Stimulated activated naive CD8-positive, alpha-beta T cell treated with anti-CD3 and anti-CD28 coated beads, Interleukin-15, Interleukin-2, amounts not matched to agents 100 ng/mL and 50 ng/mL, for 24 hours (primary cell): ENCODE results near the gene FAM149B1.

Source experiments
- H3K27ac Mint-ChIP-seq: one replicate; pipeline ENCODE4 v1.8.0; 2021; ENCODE audit warnings: mild to moderate bottlenecking, mixed read lengths
- H3K27me3 Mint-ChIP-seq: one replicate; pipeline ENCODE4 v1.8.0; 2021; ENCODE audit warnings: mixed read lengths
- H3K36me3 Mint-ChIP-seq: one replicate; pipeline ENCODE4 v1.8.0; 2021; ENCODE audit warnings: low read depth, mixed read lengths
- H3K4me1 Mint-ChIP-seq: one replicate; pipeline ENCODE4 v1.8.0; 2021; ENCODE audit warnings: low read depth, mixed read lengths
- H3K4me3 Mint-ChIP-seq: one replicate; pipeline ENCODE4 v1.8.0; 2021; ENCODE audit warnings: mild to moderate bottlenecking, mixed read lengths
- H3K9me3 Mint-ChIP-seq: one replicate; pipeline ENCODE4 v1.8.0; 2021; ENCODE audit warnings: mixed read lengths

Gene FAM149B1

DNA sequence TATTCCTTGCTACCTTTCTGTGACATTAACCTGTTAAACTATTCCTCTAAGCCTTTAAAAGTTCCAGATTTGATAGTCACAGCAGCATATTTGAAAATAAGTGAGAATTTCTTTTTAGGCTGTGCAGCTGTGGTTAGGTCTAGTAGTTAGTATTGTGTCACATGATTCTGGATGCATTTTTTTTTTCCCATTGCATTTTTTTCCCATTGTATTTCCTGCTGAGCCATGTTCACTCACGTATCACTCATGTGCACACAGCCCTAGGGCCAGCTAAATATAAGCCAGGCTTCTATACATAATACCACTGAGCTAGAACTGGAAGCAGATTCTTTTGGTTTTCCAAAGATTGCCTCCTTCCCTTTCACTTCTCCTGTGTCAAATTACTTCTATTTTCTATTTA lies 41.8 kb downstream of the FAM149B1 start:
- no peak overlapping the region for H3K4me3 Mint-ChIP-seq
- no peaks in the 10 kb centered on the region for H3K4me1 Mint-ChIP-seq
- H3K27me3 Mint-ChIP-seq, result no peaks in the 10 kb centered on the region
- H3K27ac Mint-ChIP-seq, result no peak overlapping the region
- peaks cover 32% of the 10 kb centered on the region for H3K36me3 Mint-ChIP-seq
- peaks cover 5% of the 10 kb centered on the region for H3K9me3 Mint-ChIP-seq

DNA sequence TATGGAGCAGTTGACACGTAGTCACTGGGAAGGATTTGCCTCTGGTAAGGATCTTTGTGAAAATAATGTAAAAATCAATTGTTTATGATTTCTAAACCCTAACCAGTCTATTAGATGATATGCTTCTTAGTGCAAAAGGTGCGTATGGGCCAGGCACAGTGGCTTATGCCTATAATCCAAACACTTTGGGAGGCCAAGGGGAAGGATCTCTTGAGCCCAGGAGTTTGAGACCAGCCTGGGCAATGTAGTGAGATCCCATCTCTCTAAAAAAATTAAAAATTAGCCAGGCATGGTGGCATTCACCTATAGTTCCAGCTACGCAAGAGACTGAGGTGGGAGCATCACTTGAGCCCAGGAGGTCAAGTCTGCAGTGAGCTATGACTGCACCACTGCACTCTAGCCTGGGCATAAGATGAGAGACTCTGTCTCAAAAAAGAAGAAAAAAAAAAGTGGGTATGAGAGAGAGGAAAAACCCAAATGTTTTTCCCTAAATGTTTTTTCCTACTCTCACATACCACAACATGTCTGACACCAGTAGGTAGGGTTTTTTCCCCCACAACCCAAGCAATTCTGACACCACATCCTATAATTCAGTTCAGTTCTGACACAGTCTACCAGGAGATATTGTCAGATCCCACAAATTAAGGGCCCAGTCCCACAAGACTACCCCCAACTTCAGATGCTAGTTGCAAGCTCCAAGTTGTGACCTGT lies 42.6 kb downstream of the FAM149B1 start:
- Mint-ChIP-seq H3K36me3 (peaks cover 34% of the 10 kb centered on the region), H3K4me1 (no peaks in the 10 kb centered on the region), H3K27me3 (no peaks in the 10 kb centered on the region), H3K27ac (no peak overlapping the region), H3K4me3 (no peak overlapping the region), H3K9me3 (peaks cover 5% of the 10 kb centered on the region)

DNA sequence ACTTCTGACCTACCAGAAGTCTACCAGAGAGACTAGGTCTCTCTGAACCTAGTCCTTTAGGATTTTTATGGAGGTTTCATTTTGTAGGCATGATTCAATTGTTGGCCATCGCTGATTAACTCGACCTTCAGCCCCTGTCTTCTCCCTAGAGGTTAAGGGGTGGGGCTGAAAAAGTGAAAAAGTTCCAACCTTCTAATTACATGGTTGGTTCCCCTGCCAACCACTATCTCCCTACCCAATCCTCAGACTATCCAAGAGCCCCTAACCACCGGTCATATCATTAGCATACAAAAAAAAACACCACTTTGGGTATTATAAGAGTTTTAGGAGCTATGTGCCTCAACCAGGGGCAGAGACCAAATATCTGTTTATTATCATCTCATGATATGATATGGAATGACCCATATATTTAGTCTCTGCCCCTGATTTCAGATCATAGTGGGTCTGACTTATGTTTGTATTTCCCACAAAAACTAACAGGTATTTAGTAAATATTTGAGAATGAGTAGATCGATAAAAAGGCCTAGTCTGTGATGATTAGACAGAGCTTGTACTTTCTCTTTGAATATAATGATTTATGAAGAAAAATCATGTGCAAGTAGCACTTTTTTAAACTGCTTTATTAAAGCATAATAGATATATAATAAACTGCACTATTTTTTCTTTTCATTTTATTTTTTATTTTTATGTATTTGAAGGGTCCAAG lies 43.3 kb downstream of the FAM149B1 start:
- Mint-ChIP-seq H3K4me1 (no peaks in the 10 kb centered on the region), H3K27ac (no peak overlapping the region), H3K36me3 (peaks cover 35% of the 10 kb centered on the region), H3K27me3 (no peaks in the 10 kb centered on the region), H3K4me3 (no peak overlapping the region), H3K9me3 (no peaks in the 10 kb centered on the region)

DNA sequence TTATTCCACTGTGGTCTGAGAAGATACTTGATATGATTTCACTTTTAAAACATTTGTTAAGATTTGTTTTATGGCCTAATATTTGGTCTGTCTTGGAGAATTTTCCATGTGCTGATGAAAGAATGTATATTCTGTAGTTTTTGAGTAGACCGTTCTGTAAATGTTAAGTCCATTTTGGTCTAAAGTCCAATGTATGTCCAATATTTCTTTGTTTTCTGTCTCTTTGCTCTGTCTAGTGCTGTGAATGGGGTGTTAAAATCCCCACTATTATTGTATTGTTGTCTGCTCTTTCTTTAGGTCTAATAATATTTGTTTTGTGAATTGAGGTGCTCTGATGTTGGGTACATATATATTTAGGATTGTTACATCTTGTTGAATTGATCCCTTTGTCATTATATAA lies 47.8 kb downstream of the FAM149B1 start:
- Mint-ChIP-seq H3K9me3 (no peaks in the 10 kb centered on the region), H3K27me3 (no peaks in the 10 kb centered on the region), H3K4me3 (no peak overlapping the region), H3K36me3 (peaks cover 43% of the 10 kb centered on the region), H3K27ac (no peak overlapping the region), H3K4me1 (no peaks in the 10 kb centered on the region)

DNA sequence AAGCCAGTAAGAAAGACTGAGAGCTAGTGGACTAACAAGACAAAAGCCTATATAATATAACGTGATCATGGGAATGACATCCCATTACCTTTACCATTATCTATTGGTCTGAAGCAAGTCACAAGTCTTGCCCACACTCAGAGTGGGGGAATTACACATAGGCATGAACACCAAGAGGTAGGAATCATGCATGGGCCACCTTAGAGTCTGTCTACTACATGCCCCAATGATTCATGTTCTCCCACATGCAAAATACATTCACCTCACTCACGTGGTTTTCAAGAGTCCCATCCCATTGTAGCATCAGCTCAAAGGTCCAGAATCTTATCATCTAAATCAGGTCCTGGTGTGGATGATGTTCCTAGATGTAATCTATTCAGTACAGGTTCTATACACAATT lies 49.7 kb downstream of the FAM149B1 start:
- no peaks in the 10 kb centered on the region for H3K9me3 Mint-ChIP-seq
- no peaks in the 10 kb centered on the region for H3K27me3 Mint-ChIP-seq
- no peak overlapping the region for H3K4me3 Mint-ChIP-seq
- peaks cover 44% of the 10 kb centered on the region for H3K36me3 Mint-ChIP-seq
- H3K27ac Mint-ChIP-seq, result no peak overlapping the region
- H3K4me1 Mint-ChIP-seq, result no peaks in the 10 kb centered on the region

DNA sequence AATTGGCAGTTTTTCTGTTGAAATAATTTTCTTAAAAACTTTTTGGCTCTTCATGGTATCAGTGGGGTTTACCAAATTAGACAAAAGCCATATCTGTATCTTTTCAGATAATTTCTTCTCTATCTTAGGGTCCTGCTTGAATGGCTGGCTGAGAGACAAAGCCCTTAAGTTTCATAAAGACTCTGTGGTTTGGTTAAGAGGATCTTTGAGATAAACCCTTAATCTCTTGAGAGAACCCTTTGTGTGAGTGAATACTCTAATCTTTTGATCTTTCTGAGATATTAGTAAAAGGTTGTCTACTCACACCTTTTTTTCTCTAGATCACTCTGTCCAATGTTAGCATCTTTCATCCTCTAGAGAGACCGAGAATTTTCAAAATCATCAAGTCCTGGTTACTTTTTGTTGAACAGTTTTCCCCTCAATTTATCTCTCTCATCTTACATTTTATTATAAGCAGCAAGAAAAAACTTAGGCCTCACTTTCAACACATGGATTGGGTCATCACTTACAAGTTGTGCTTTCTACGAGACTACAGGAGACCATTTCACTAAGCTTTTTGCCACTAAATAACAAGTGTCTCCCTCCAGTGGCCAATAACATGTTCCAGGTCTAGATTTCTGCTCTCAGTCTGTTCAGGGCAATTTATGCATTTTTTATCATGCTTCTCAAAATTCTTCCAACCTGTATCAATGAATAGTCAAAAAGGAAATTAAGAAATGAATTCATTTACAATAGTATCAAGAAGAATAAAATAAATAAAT lies 50.7 kb downstream of the FAM149B1 start:
- H3K27ac Mint-ChIP-seq, result no peak overlapping the region

DNA sequence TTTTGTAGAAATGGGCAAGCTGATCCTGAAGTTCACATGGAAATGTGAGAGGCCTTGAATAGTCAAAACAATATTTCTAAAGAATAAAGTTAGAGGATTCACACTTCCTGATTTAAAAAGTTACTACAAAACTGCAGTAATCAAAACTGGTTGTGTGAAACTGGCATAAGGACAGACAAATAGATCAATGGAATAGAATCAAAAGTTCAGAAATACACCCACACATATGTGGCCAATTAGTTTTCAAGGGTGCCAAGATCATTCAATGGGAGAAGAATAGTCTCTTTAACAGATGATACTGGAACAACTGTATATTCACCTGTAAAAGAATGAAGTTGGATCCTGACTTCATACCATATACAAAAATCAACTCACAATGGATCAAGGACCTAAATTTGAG lies 51.5 kb downstream of the FAM149B1 start:
- Mint-ChIP-seq H3K9me3 (no peaks in the 10 kb centered on the region), H3K36me3 (peaks cover 28% of the 10 kb centered on the region), H3K4me1 (no peaks in the 10 kb centered on the region), H3K4me3 (no peak overlapping the region), H3K27ac (no peak overlapping the region), H3K27me3 (no peaks in the 10 kb centered on the region)

More for the DNA sequence above, 50.7 kb downstream of the FAM149B1 start:
- Mint-ChIP-seq H3K9me3 (no peaks in the 10 kb centered on the region), H3K4me1 (no peaks in the 10 kb centered on the region), H3K4me3 (no peak overlapping the region), H3K27me3 (no peaks in the 10 kb centered on the region), H3K36me3 (peaks cover 35% of the 10 kb centered on the region)

DNA sequence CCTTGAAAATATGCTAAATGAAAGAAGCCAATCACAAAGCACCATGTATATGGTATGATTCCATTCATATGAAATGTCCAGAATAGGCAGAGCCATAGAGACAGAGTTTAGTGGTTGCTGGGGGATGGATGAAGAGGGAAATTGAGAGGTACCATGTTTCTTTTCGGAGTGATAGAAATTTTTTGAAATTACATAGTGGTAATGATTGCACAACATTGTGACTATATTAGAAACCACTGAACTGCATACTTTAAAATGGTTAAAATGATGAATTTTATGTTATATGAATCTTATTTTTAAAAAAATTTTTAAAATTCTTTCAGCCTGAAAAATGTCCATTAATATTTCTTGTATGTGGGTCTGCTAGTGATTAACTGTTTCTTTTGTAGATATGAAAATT lies 53.1 kb downstream of the FAM149B1 start:
- H3K27me3 Mint-ChIP-seq, result no peaks in the 10 kb centered on the region
- no peaks in the 10 kb centered on the region for H3K9me3 Mint-ChIP-seq
- no peak overlapping the region for H3K4me3 Mint-ChIP-seq
- no peak overlapping the region for H3K27ac Mint-ChIP-seq
- H3K4me1 Mint-ChIP-seq, result no peaks in the 10 kb centered on the region
- peaks cover 18% of the 10 kb centered on the region for H3K36me3 Mint-ChIP-seq

DNA sequence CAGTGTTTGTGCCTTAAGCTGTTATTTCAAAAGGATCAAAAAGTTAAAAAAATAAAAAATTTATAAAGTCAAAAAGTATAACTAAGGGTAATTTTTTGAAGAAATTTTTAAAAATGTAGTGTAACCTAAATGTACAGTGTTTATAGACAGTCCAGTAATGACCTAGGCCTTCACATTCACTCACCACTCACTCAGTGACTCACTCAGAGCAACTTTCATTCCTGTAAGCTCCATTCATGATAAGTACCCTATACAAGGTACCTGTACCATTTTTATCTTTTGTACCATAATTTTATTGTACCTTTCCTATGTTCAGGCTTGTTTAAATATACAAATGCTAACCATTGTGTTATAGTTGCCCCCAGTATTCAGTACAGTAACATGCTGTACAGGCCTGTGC lies 57.6 kb downstream of the FAM149B1 start:
- Mint-ChIP-seq H3K4me1 (no peaks in the 10 kb centered on the region), H3K27me3 (no peaks in the 10 kb centered on the region), H3K4me3 (no peak overlapping the region), H3K27ac (no peak overlapping the region), H3K9me3 (no peaks in the 10 kb centered on the region), H3K36me3 (peaks cover 9% of the 10 kb centered on the region)

DNA sequence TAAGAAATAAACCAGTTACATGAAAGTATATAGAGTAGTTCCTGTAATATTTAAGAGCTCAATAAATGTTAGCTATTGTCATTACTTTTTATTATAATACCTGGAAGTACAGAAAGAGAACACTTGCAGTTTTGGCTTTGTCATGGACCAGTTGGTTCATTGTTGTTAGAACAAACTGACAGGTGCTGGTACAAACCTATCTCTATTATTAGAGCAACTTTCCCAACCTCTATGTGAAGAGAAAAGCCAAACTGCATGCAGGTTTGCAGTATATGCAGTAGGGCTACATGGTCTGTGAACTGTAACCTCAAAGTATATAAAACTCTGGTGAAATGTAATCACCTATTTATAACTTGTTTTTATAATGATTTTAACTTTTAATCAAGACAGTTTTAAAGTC lies 58.7 kb downstream of the FAM149B1 start:
- no peaks in the 10 kb centered on the region for H3K9me3 Mint-ChIP-seq
- no peak overlapping the region for H3K4me3 Mint-ChIP-seq
- H3K4me1 Mint-ChIP-seq, result no peaks in the 10 kb centered on the region
- peaks cover 13% of the 10 kb centered on the region for H3K36me3 Mint-ChIP-seq
- H3K27ac Mint-ChIP-seq, result no peak overlapping the region
- H3K27me3 Mint-ChIP-seq, result no peaks in the 10 kb centered on the region

DNA sequence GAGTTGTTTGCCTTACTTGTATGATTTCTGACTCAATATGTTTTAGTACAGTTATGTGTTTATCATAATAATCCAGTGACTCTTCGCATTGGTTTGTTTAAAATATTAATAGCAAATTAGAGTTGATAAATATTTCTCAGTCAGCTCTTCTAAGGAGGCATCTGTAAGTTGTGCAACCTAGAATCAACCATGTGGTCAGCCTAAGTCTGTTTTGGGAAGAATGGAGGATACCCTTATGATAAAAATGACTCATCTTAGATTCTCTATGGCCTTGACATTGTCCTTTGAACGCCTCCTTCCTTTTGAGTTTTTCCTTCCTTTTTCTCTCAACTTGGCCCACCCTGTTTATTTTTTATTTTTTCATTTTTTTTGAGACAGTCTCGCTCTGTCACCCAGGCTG lies 60.3 kb downstream of the FAM149B1 start:
- Mint-ChIP-seq H3K4me3 (no peak overlapping the region), H3K9me3 (no peaks in the 10 kb centered on the region), H3K4me1 (no peaks in the 10 kb centered on the region), H3K27ac (no peak overlapping the region), H3K27me3 (no peaks in the 10 kb centered on the region), H3K36me3 (peaks cover 18% of the 10 kb centered on the region)

DNA sequence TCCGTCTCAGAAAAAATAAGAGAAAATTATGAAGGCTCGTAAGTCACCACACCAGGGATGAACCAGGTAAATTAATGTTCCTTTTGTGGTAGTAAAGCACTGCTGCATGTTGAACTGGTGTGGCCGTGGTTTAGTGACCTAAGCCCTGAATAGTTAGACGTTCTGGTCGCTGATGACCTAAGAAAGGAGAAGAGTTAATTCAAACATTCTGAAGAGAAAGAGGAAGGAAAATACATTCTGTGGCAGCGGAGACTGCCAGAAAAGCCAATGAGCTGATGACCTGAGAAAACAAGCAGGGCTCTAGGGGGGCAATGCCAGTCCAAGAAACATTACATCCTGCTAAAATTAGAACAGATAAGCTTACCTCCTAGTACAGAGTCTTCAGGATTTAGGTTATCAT lies 61.6 kb downstream of the FAM149B1 start:
- H3K36me3 Mint-ChIP-seq, result peaks cover 28% of the 10 kb centered on the region
- no peaks in the 10 kb centered on the region for H3K27me3 Mint-ChIP-seq
- H3K4me1 Mint-ChIP-seq, result no peaks in the 10 kb centered on the region
- no peak overlapping the region for H3K27ac Mint-ChIP-seq
- no peaks in the 10 kb centered on the region for H3K9me3 Mint-ChIP-seq
- H3K4me3 Mint-ChIP-seq, result no peak overlapping the region

DNA sequence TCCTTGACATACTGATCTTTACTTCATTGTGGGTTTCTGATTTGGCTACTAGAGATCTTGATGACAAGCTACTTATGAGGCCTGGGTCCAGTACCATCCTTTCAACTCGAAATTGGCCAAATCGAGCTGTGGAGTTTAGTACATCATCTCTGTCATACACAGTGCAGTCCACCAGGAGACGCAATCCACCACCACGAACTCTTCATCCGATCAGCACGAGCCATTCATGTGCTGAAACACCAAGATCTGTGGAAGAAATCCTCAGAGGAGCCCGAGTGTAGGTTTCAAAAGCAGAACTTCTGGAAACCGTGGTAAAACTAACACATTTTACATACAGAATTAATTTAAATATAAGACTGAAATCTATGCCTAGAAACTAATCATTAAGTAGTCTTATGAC lies 65.0 kb downstream of the FAM149B1 start:
- no peak overlapping the region for H3K4me3 Mint-ChIP-seq
- no peak overlapping the region for H3K27ac Mint-ChIP-seq
- H3K9me3 Mint-ChIP-seq, result no peaks in the 10 kb centered on the region
- H3K36me3 Mint-ChIP-seq, result peaks cover 43% of the 10 kb centered on the region
- no peaks in the 10 kb centered on the region for H3K27me3 Mint-ChIP-seq
- H3K4me1 Mint-ChIP-seq, result no peaks in the 10 kb centered on the region

DNA sequence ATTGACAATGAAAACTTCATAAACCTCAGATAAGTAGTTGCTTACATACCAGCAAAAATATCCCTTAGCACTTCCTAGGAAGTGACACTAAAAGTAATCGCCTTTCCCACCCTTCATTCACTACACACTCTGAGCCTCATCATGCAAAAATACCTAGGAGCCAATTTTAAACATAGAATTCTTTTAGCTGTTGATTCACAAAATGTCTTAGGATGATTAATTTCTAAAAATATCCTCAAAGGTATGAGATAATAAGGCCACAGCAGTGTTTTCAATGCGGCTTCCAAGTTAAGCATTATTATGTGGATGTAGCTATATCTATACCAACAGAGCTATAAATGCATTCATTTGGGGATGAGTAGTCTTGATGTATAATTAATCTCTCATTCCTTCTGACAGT lies 66.0 kb downstream of the FAM149B1 start:
- Mint-ChIP-seq H3K4me3 (no peak overlapping the region), H3K36me3 (peaks cover 46% of the 10 kb centered on the region), H3K27ac (no peak overlapping the region), H3K4me1 (no peaks in the 10 kb centered on the region), H3K9me3 (no peaks in the 10 kb centered on the region), H3K27me3 (no peaks in the 10 kb centered on the region)

DNA sequence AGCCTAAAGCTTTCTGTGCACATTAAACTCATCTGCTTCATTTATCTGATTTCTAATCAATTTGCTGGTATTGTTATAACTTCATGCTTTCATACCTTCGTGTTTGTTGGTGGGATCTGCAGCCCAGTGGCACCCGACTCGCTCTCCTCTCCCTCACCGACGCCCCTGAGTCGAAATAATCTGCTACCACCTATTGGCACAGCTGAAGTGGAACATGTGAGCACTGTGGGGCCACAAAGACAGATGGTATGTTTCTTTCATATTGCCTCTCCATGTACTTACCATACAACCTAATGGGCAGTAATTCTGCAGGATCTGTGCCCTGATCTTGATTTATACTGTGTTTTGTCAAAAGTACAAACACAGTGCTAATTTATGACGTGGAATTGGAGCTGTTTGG lies 66.8 kb downstream of the FAM149B1 start:
- Mint-ChIP-seq H3K27ac (no peak overlapping the region), H3K9me3 (no peaks in the 10 kb centered on the region), H3K4me3 (no peak overlapping the region), H3K4me1 (no peaks in the 10 kb centered on the region), H3K27me3 (no peaks in the 10 kb centered on the region), H3K36me3 (peaks cover 54% of the 10 kb centered on the region)
